Endothelial cell of umbilical vein (primary cell): ENCODE measurements around the gene ZNF74. TPM values are rescaled to one million over a fixed set of nuclear protein-coding genes. Genes with fewer than 3 reads are reported as not detected.

Experiments used
- BruUV-seq: library from RNA; stranded (reverse); fragments of 400-500 nt; replicated peaks from 2 replicates; lab custom pipeline; 2021; lab: Mats Ljungman, UMichigan
- CTCF ChIA-PET: fragments of 300-600, 350-600 bp; sonication (Branson Sonifier 250); formaldehyde crosslinking; loops from one replicate; lab custom pipeline; 2021; ENCODE audit warnings: antibody characterized with exemption, inconsistent platforms; lab: Charles Lee
- POLR2A ChIA-PET: fragments of 300-600, 350-600 bp; sonication (Branson Sonifier 250); formaldehyde crosslinking; loops from one replicate; lab custom pipeline; 2021; ENCODE audit warnings: antibody characterized with exemption, inconsistent platforms; lab: Charles Lee
- DNase-seq: peaks from one replicate; pipeline ENCODE4 v3.0.0-alpha.2; 2011; ENCODE audit warnings: low read depth, low spot score
- FAIRE-seq: peaks from 2 replicates; lab custom pipeline; 2011; peaks lifted over from hg19 to GRCh38; lab: Jason Lieb, UNC
- H2AFZ ChIP-seq: 2 replicates; pipeline ENCODE4 v1.6.0; 2012; ENCODE audit warnings: low read depth, low read length, control low read depth, inconsistent platforms
- H3K27ac ChIP-seq: 2 replicates; pipeline ENCODE4 v1.5.1; 2011; ENCODE audit warnings: low read depth, mild to moderate bottlenecking, control low read depth, low read length, moderate library complexity; ENCODE audit not compliant: insufficient read depth
- H3K27me3 ChIP-seq, 2 experiments: 2 replicates each; pipeline versions ENCODE4 v1.6.0 to v1.6.1; 2011; ENCODE audit warnings: low read length in 2 of 2, mixed read lengths in 1 of 2; ENCODE audit not compliant: control insufficient read depth in 2 of 2, insufficient read depth in 2 of 2
- H3K36me3 ChIP-seq, 2 experiments: 2 replicates in 1 of 2; 3 replicates in 1 of 2; pipeline ENCODE4 v1.5.1; 2011; ENCODE audit warnings: low read length in 2 of 2, mild to moderate bottlenecking in 1 of 2, moderate library complexity in 1 of 2; ENCODE audit not compliant: control insufficient read depth in 2 of 2, insufficient read depth in 2 of 2; ENCODE audit errors: extremely low read depth in 1 of 2
- H3K4me1 ChIP-seq: 3 replicates; pipeline ENCODE4 v1.5.1; 2011; ENCODE audit warnings: mild to moderate bottlenecking, low read length; ENCODE audit not compliant: control insufficient read depth, insufficient read depth; ENCODE audit errors: extremely low read depth
- H3K4me2 ChIP-seq: 2 replicates; pipeline ENCODE4 v1.6.1; 2011; ENCODE audit warnings: low read length, control low read depth, mixed read lengths; ENCODE audit not compliant: insufficient read depth
- H3K4me3 ChIP-seq, 3 experiments: fragments of 200-600 bp in 1 of 3; sonication (generic), shearing (Covaris generic) in 1 of 3; replicated peaks in 1 of 3; 2 replicates each; pipeline ENCODE4 v1.5.1; 2011 to 2016; ENCODE audit warnings: control low read depth in 3 of 3, low read length in 3 of 3, mild to moderate bottlenecking in 2 of 3, inconsistent platforms in 1 of 3, low read depth in 1 of 3, moderate library complexity in 1 of 3; ENCODE audit not compliant: insufficient read depth in 1 of 3
- H3K79me2 ChIP-seq: 2 replicates; pipeline ENCODE4 v1.6.0; 2012; ENCODE audit warnings: low read length, inconsistent platforms; ENCODE audit not compliant: control insufficient read depth, insufficient read depth
- H3K9ac ChIP-seq: replicated peaks from 2 replicates; pipeline ENCODE3; 2011; ENCODE audit warnings: low read length, control low read depth; ENCODE audit not compliant: insufficient read depth; ENCODE audit errors: extremely low read depth
- H3K9me1 ChIP-seq: replicated peaks from 3 replicates; pipeline ENCODE4 v1.6.0; 2011; ENCODE audit warnings: mild to moderate bottlenecking, low read length; ENCODE audit not compliant: control insufficient read depth, insufficient read depth; ENCODE audit errors: extremely low read depth
- H3K9me3 ChIP-seq: replicated peaks from 2 replicates; pipeline ENCODE4 v1.5.1; 2012; ENCODE audit warnings: low read length, inconsistent platforms; ENCODE audit not compliant: control insufficient read depth, insufficient read depth
- H4K20me1 ChIP-seq: replicated peaks from 2 replicates; pipeline ENCODE3; 2011; ENCODE audit warnings: mild to moderate bottlenecking, low read length; ENCODE audit not compliant: control insufficient read depth, insufficient read depth; ENCODE audit errors: extremely low read depth
- EZH2 ChIP-seq: IDR thresholded peaks from 2 replicates; pipeline ENCODE4 v1.6.1; 2012; ENCODE audit warnings: borderline replicate concordance, low read depth, mild to moderate bottlenecking, moderate library complexity, low read length, inconsistent platforms; ENCODE audit not compliant: severe bottlenecking
- GATA2 ChIP-seq: IDR thresholded peaks from 2 replicates; pipeline ENCODE4 v1.7.0; 2011; ENCODE audit warnings: low read depth, mild to moderate bottlenecking, moderate library complexity, mixed read lengths, low read length; ENCODE audit not compliant: insufficient read length, insufficient read depth
- JUN ChIP-seq: IDR thresholded peaks from 2 replicates; pipeline ENCODE4 v1.6.1; 2011; ENCODE audit warnings: borderline replicate concordance, low read depth; ENCODE audit not compliant: insufficient read length, insufficient read depth
- MYC ChIP-seq: IDR thresholded peaks from one replicate; pipeline ENCODE4 v1.6.1; 2011; ENCODE audit warnings: mild to moderate bottlenecking, low read depth, low read length
- dilution Hi-C: fragments of 300-500 bp; cut with MboI; formaldehyde crosslinking; loops from one replicate; pipeline ENCODE4 v1.15.0; 2019; ENCODE audit warnings: low sequenced_read_pairs; ENCODE audit not compliant: extremely low pct_ligation_motif_present
- intact Hi-C: fragments of 100-400 bp; cut with micrococcal nuclease; formaldehyde crosslinking; loops from one replicate; pipeline ENCODE4 v1.10.0; 2022
- polyA plus RNA-seq, 4 experiments: library from polyadenylated mRNA; depleted of rRNA in 3 of 4; stranded (reverse) in 3 of 4; unstranded in 1 of 4; fragments of >200 nt; gene quantifications; 2 replicates each; pipeline versions ENCODE4 v1.2.1 to v1.2.3, GENCODE V29; 2011 to 2012; ENCODE audit warnings: missing spikeins in 1 of 4
- total RNA-seq: library from RNA; stranded (reverse); gene quantifications from 2 replicates; pipeline ENCODE4 v1.2.3, GENCODE V29; 2021
- TF ChIP-seq, protein P1 (sequence below), 2 donors: IDR thresholded peaks; 1 replicate in 1 of 2; 2 replicates in 1 of 2; pipeline ENCODE4 v1.5.1; 2011; ENCODE audit warnings: low read length in 2 of 2, mild to moderate bottlenecking in 2 of 2, moderate library complexity in 2 of 2, control low read depth in 1 of 2, inconsistent platforms in 1 of 2, low read depth in 1 of 2; ENCODE audit not compliant: insufficient read depth in 1 of 2; ENCODE audit errors: extremely low read depth in 1 of 2

The ZNF74 gene
- total and polyA plus RNA-seq, 2 donors (not counting 3 experiments of a cell fraction or from before 2014, with no cell fraction given), result 8.6 to 13.4 TPM

DNA sequence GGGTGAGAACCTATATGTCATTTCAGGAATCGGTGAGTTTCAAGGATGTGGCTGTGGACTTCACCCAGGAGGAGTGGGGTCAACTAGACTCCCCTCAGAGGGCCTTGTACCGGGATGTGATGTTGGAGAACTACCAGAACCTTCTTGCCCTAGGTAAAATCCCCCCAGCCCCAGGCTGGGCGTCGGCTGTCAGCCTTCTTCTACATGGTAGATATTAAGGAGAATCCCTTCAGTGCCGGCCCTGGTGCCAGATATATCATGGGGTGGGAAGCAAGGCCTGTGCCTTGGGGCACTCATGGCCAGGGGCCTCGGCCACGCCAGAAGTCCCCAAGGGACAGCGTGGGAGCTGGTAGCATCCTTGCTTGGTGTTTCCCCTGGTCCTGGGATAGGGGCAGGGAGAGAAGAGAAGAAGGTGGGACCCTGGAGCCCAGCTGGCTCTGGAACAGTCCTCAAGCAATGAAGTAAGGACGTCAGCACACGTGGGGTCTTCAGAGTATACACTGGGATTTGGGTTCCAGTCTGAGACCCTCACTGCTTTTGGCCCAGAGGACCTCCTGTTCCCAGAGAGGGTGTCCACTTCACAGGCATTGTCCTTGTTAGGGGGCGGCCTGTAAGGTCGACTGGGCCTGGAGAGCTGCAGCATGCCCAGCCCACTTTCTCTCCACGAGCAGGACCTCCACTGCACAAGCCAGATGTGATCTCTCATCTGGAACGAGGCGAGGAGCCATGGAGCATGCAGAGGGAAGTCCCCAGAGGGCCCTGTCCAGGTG, 6.8 kb downstream of the ZNF74 start:
- FAIRE-seq (no peak), DNase-seq (no peak)
- TF ChIP-seq JUN (no peak), EZH2 (no peak), GATA2 (no peak), MYC (no peak)
- TF ChIP-seq, protein P1, sequence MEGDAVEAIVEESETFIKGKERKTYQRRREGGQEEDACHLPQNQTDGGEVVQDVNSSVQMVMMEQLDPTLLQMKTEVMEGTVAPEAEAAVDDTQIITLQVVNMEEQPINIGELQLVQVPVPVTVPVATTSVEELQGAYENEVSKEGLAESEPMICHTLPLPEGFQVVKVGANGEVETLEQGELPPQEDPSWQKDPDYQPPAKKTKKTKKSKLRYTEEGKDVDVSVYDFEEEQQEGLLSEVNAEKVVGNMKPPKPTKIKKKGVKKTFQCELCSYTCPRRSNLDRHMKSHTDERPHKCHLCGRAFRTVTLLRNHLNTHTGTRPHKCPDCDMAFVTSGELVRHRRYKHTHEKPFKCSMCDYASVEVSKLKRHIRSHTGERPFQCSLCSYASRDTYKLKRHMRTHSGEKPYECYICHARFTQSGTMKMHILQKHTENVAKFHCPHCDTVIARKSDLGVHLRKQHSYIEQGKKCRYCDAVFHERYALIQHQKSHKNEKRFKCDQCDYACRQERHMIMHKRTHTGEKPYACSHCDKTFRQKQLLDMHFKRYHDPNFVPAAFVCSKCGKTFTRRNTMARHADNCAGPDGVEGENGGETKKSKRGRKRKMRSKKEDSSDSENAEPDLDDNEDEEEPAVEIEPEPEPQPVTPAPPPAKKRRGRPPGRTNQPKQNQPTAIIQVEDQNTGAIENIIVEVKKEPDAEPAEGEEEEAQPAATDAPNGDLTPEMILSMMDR (IDR thresholded peaks at IDR 0.05; ENCODE audit: extremely low read depth in 1 of 2, insufficient read depth in 1 of 2, low read depth in 1 of 2, low read length in 2 of 2), result no peak
- peaks cover 2 to 14% of the 10 kb centered on the region in 2 experiments for H3K36me3 ChIP-seq
- BruUV-seq, result no TSS peak
- no peaks in the 10 kb centered on the region for H3K4me1 ChIP-seq
- peaks cover 2% of the 10 kb centered on the region for H3K79me2 ChIP-seq
- H2AFZ ChIP-seq, result no peak overlapping the region
- no peaks in the 10 kb centered on the region for H3K27me3 ChIP-seq
- intact Hi-C loops (no loop called here), dilution Hi-C loops (no loop called here)
- H3K9me1 ChIP-seq, result no peaks in the 10 kb centered on the region
- POLR2A ChIA-PET, result no interaction called here
- no peaks in the 10 kb centered on the region for H3K9me3 ChIP-seq
- no peak overlapping the region for H3K4me3 ChIP-seq
- no peak overlapping the region for H3K27ac ChIP-seq
- CTCF ChIA-PET, result no interaction called here
- no peak overlapping the region for H3K4me2 ChIP-seq
- H4K20me1 ChIP-seq, result no peaks in the 10 kb centered on the region
- H3K9ac ChIP-seq, result no peak overlapping the region
